ENCODE data around the gene RPS6KA2.
"Not testable (repeated sequence)": the region's sequence is repeated elsewhere in the genome, so short reads cannot be mapped to it uniquely, and the experiment has no call there.

RPS6KA2 gene

GRCh38 chr6:166545156-166546034, 81.7 kb downstream of the RPS6KA2 start:
- DNase-seq: no peak

GRCh38 chr6:166544296-166544605, 82.8 kb downstream of the RPS6KA2 start:
- no peak for DNase-seq

- no peak for DNase-seq
Observed at GRCh38 chr6:166543603-166544295, 83.3 kb downstream of the RPS6KA2 start.

GRCh38 chr6:166542580-166542912, 84.5 kb downstream of the RPS6KA2 start:
- no peak for DNase-seq

- no peak for DNase-seq
Observed at GRCh38 chr6:166541876-166542579, 85.0 kb downstream of the RPS6KA2 start.

- DNase-seq: no peak
Observed at GRCh38 chr6:166541366-166541765, 85.7 kb downstream of the RPS6KA2 start.

- no peak for DNase-seq
Observed at GRCh38 chr6:166540631-166541331, 86.3 kb downstream of the RPS6KA2 start.

GRCh38 chr6:166539543-166539942, 87.5 kb downstream of the RPS6KA2 start:
- no peak for DNase-seq

GRCh38 chr6:166539011-166539385, 88.1 kb downstream of the RPS6KA2 start:
- DNase-seq: not testable (repeated sequence)

GRCh38 chr6:166538297-166539010, 88.6 kb downstream of the RPS6KA2 start:
- DNase-seq: no peak

- no peak for DNase-seq
Observed at GRCh38 chr6:166534658-166535406, 92.2 kb downstream of the RPS6KA2 start.

GRCh38 chr6:166533205-166533824, 93.7 kb downstream of the RPS6KA2 start:
- peak in 2 of 3 experiments; percentile 36 to 56 for DNase-seq

GRCh38 chr6:166532302-166532701, 94.7 kb downstream of the RPS6KA2 start:
- no peak for DNase-seq

- no peak for DNase-seq
Observed at GRCh38 chr6:166530211-166531095, 96.6 kb downstream of the RPS6KA2 start.

- DNase-seq: no peak
Observed at GRCh38 chr6:166529586-166529985, 97.5 kb downstream of the RPS6KA2 start.

- not testable (repeated sequence) for DNase-seq
Observed at GRCh38 chr6:166529058-166529457, 98.0 kb downstream of the RPS6KA2 start.

- DNase-seq: no peak
Observed at GRCh38 chr6:166527849-166528248, 99.2 kb downstream of the RPS6KA2 start.

GRCh38 chr6:166526937-166527336, 100.1 kb downstream of the RPS6KA2 start:
- DNase-seq: no peak

GRCh38 chr6:166525567-166525966, 101.5 kb downstream of the RPS6KA2 start:
- DNase-seq: no peak

Data from NCI-H1417 (cell line).